ENCODE results near the gene MYOM1.
A peak's percentile ranks its signal among the peaks of the same experiment; 100 is the strongest.
"Not testable (repeated sequence)": the region's sequence is repeated elsewhere in the genome, so short reads cannot be mapped to it uniquely, and the experiment has no call there.

Gene MYOM1

GRCh38 chr18:3223356-3223755, 3.6 kb upstream of the MYOM1 start:
- no peak overlapping the region for H3K27ac ChIP-seq
- no peak for DNase-seq (ENCODE audit: low read depth, low spot score)

- no peak overlapping the region for H3K27ac ChIP-seq
- DNase-seq (ENCODE audit: low read depth, low spot score): no peak
Measured at GRCh38 chr18:3221496-3221895, 1.7 kb upstream of the MYOM1 start.

GRCh38 chr18:3220868-3221267, 1.1 kb upstream of the MYOM1 start:
- not testable (repeated sequence) for DNase-seq (ENCODE audit: low read depth, low spot score); H3K27ac ChIP-seq

- no peak for DNase-seq (ENCODE audit: low read depth, low spot score)
- no peak overlapping the region for H3K27ac ChIP-seq
Measured at GRCh38 chr18:3219241-3219630, 532 bp downstream of the MYOM1 start.

GRCh38 chr18:3218819-3219218, 949 bp downstream of the MYOM1 start:
- no peak overlapping the region for H3K27ac ChIP-seq
- DNase-seq (ENCODE audit: low read depth, low spot score): no peak

- peak; percentile 14 for DNase-seq (ENCODE audit: low read depth, low spot score)
Measured at GRCh38 chr18:3217948-3218647, 1.7 kb downstream of the MYOM1 start.

GRCh38 chr18:3216987-3217386, 2.8 kb downstream of the MYOM1 start:
- H3K27ac ChIP-seq: no peak overlapping the region
- no peak for DNase-seq (ENCODE audit: low read depth, low spot score)

More at GRCh38 chr18:3217948-3218647, 1.7 kb downstream of the MYOM1 start:
- H3K27ac ChIP-seq: peak overlapping the region; percentile 3

GRCh38 chr18:3214855-3215637, 4.7 kb downstream of the MYOM1 start:
- no peak overlapping the region for H3K27ac ChIP-seq
- no peak for DNase-seq (ENCODE audit: low read depth, low spot score)

GRCh38 chr18:3213300-3214059, 6.3 kb downstream of the MYOM1 start:
- H3K27ac ChIP-seq: no peak overlapping the region
- no peak for DNase-seq (ENCODE audit: low read depth, low spot score)

- DNase-seq (ENCODE audit: low read depth, low spot score): no peak
- no peak overlapping the region for H3K27ac ChIP-seq
Measured at GRCh38 chr18:3212657-3213056, 7.1 kb downstream of the MYOM1 start.

GRCh38 chr18:3211236-3211992, 8.4 kb downstream of the MYOM1 start:
- no peak overlapping the region for H3K27ac ChIP-seq
- DNase-seq (ENCODE audit: low read depth, low spot score): no peak

GRCh38 chr18:3209859-3210569, 9.8 kb downstream of the MYOM1 start:
- DNase-seq (ENCODE audit: low read depth, low spot score): no peak

GRCh38 chr18:3207565-3207964, 12.2 kb downstream of the MYOM1 start:
- no peak overlapping the region for H3K27ac ChIP-seq
- peak; percentile 37 for DNase-seq (ENCODE audit: low read depth, low spot score)

More at GRCh38 chr18:3209859-3210569, 9.8 kb downstream of the MYOM1 start:
- H3K27ac ChIP-seq: no peak overlapping the region

- H3K27ac ChIP-seq: no peak overlapping the region
- DNase-seq (ENCODE audit: low read depth, low spot score): no peak
Measured at GRCh38 chr18:3205239-3205638, 14.5 kb downstream of the MYOM1 start.

- DNase-seq (ENCODE audit: low read depth, low spot score): no peak
- no peak overlapping the region for H3K27ac ChIP-seq
Measured at GRCh38 chr18:3199942-3200645, 19.7 kb downstream of the MYOM1 start.

GRCh38 chr18:3198260-3198860, 21.4 kb downstream of the MYOM1 start:
- not testable (repeated sequence) for H3K27ac ChIP-seq; DNase-seq (ENCODE audit: low read depth, low spot score)

- no peak for DNase-seq (ENCODE audit: low read depth, low spot score)
- H3K27ac ChIP-seq: no peak overlapping the region
Measured at GRCh38 chr18:3194947-3195612, 24.7 kb downstream of the MYOM1 start.

- DNase-seq (ENCODE audit: low read depth, low spot score): no peak
- H3K27ac ChIP-seq: no peak overlapping the region
Measured at GRCh38 chr18:3193331-3193730, 26.4 kb downstream of the MYOM1 start.
